Endometrial microvascular endothelial cells (primary cell): Measurements from ENCODE around the gene MAST3. TPM values are rescaled to one million over a fixed set of nuclear protein-coding genes. Genes with fewer than 3 reads are reported as not detected.
"Not testable (repeated sequence)": the region's sequence is repeated elsewhere in the genome, so short reads cannot be mapped to it uniquely, and the experiment has no call there.

Source experiments
- in situ Hi-C: cut with HindIII; loops from 2 replicates; pipeline ENCODE4 v1.10.0; 2017; ENCODE audit warnings: low sequenced_read_pairs, low pct_unique_long_range_greater_than_20kb; ENCODE audit errors: inconsistent ontology term
- total RNA-seq: library from RNA; depleted of rRNA; stranded (reverse); fragments of >200 nt; gene quantifications from one replicate; pipeline ENCODE4 v1.2.3, GENCODE V29; 2015; ENCODE audit errors: inconsistent ontology term

MAST3 gene
- total RNA-seq, 1 donor from 2014 or later: 4.2 TPM

- in situ Hi-C loops: no loop called here
Measured at GRCh38 chr19:18152817-18153555, 55.4 kb downstream of the MAST3 start, which contains the start of gene PIK3R2. TSS of gene PIK3R2 (plus strand) at chr19:18153163. CDS start at chr19:18155880, 2,717 bp downstream.

- in situ Hi-C loops: no loop called here
Measured at GRCh38 chr19:18153556-18154134, 56.1 kb downstream of the MAST3 start.

- in situ Hi-C loops: no loop called here
Measured at GRCh38 chr19:18155095-18156087, 57.8 kb downstream of the MAST3 start.

GRCh38 chr19:18156268-18156667, 58.7 kb downstream of the MAST3 start:
- in situ Hi-C loops: no loop called here

- in situ Hi-C loops: no loop called here
Measured at GRCh38 chr19:18156841-18157464, 59.4 kb downstream of the MAST3 start.

- in situ Hi-C loops: no loop called here
Measured at GRCh38 chr19:18157465-18158063, 60.0 kb downstream of the MAST3 start.

GRCh38 chr19:18158467-18158866, 60.9 kb downstream of the MAST3 start:
- in situ Hi-C loops: no loop called here

- in situ Hi-C loops: not testable (repeated sequence)
Measured at GRCh38 chr19:18159059-18159616, 61.6 kb downstream of the MAST3 start.

- in situ Hi-C loops: no loop called here
Measured at GRCh38 chr19:18159810-18160209, 62.2 kb downstream of the MAST3 start.

GRCh38 chr19:18160493-18160970, 63.0 kb downstream of the MAST3 start:
- in situ Hi-C loops: no loop called here

- in situ Hi-C loops: no loop called here
Measured at GRCh38 chr19:18160971-18161635, 63.5 kb downstream of the MAST3 start.

GRCh38 chr19:18161636-18162002, 64.0 kb downstream of the MAST3 start:
- in situ Hi-C loops: no loop called here

- in situ Hi-C loops: no loop called here
Measured at GRCh38 chr19:18164072-18164471, 66.5 kb downstream of the MAST3 start.

- in situ Hi-C loops: no loop called here
Measured at GRCh38 chr19:18165794-18166544, 68.4 kb downstream of the MAST3 start.

- in situ Hi-C loops: no loop called here
Measured at GRCh38 chr19:18167011-18167410, 69.4 kb downstream of the MAST3 start.

GRCh38 chr19:18167975-18168645, 70.5 kb downstream of the MAST3 start:
- in situ Hi-C loops: no loop called here
